Thyroid gland (tissue), 4 donors: ENCODE data around the gene SLC38A3.

ENCODE experiments used
- CTCF ChIP-seq, 6 experiments: fragments of 200-600 bp in 3 of 6; fragments of 450-650 bp in 3 of 6; sonication (generic) in 3 of 6; IDR thresholded peaks; one replicate each; pipeline ENCODE4 v1.5.1; 2016 to 2019; ENCODE audit warnings: antibody characterized with exemption in 6 of 6, mild to moderate bottlenecking in 2 of 6, inconsistent platforms in 1 of 6, moderate library complexity in 1 of 6
- POLR2A ChIP-seq, 2 donors: fragments of 450-650 bp; IDR thresholded peaks; one replicate each; pipeline ENCODE4 v1.6.1; 2017; ENCODE audit warnings: antibody characterized with exemption in 2 of 2, mild to moderate bottlenecking in 2 of 2, moderate library complexity in 1 of 2

DNA sequence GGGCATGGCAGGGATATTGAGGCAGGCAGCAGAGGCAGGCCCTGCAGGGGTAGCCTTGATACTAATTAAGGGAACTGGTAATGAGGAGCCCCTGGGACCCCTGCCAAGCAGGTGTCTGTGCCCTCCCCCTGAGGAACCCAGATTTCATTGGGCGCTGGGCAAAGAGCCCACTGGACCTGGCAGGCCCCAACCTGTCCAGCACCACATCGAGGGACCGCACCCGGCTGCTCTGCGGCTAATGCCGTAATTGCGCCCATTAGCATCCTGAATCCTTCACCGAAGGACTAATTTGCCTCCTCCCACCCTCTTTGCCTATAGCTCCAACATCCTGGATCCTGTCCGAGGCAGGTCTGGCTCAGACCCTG is 50.2 kb downstream of the SLC38A3 start:
- TF ChIP-seq CTCF (IDR thresholded peaks at IDR 0.05), result no peak
- no peak for TF ChIP-seq POLR2A (IDR thresholded peaks at IDR 0.05)
